Activated T-cell treated with anti-CD3 and anti-CD28 coated beads, Interleukin-2, amount 50 U/mL, for 24 hours (primary cell): ENCODE results near the gene NFIB.

ENCODE experiments used
- DNase-seq: peaks from one replicate; pipeline ENCODE4 v3.0.0-alpha.2; 2020
- H3K27ac Mint-ChIP-seq: 2 replicates; pipeline ENCODE4 v1.8.0; 2020; ENCODE audit warnings: mild to moderate bottlenecking, mixed read lengths
- H3K27me3 Mint-ChIP-seq: 2 replicates; pipeline ENCODE4 v1.8.0; 2020; ENCODE audit warnings: mixed read lengths
- H3K36me3 Mint-ChIP-seq: 2 replicates; pipeline ENCODE4 v1.8.0; 2020; ENCODE audit warnings: low read depth, mixed read lengths
- H3K4me1 Mint-ChIP-seq: 2 replicates; pipeline ENCODE4 v1.8.0; 2020; ENCODE audit warnings: low read depth, mixed read lengths
- H3K4me3 Mint-ChIP-seq: 2 replicates; pipeline ENCODE4 v1.8.0; 2020; ENCODE audit warnings: mild to moderate bottlenecking, moderate library complexity, mixed read lengths
- H3K9me3 Mint-ChIP-seq: 2 replicates; pipeline ENCODE4 v1.8.0; 2020; ENCODE audit warnings: mixed read lengths

The NFIB gene

GRCh38 chr9:14063756-14064155, 250.2 kb downstream of the NFIB start:
- H3K27ac Mint-ChIP-seq, result no peak overlapping the region

GRCh38 chr9:14062586-14063221, 251.2 kb downstream of the NFIB start:
- H3K27ac Mint-ChIP-seq, result no peak overlapping the region

More at GRCh38 chr9:14063756-14064155, 250.2 kb downstream of the NFIB start:
- H3K36me3 Mint-ChIP-seq, result no peaks in the 10 kb centered on the region
- DNase-seq, result no peak
- H3K27me3 Mint-ChIP-seq, result no peaks in the 10 kb centered on the region
- H3K4me1 Mint-ChIP-seq, result no peaks in the 10 kb centered on the region
- H3K9me3 Mint-ChIP-seq, result peaks cover 5% of the 10 kb centered on the region
- no peak overlapping the region for H3K4me3 Mint-ChIP-seq

GRCh38 chr9:14061936-14062585, 251.9 kb downstream of the NFIB start:
- DNase-seq, result no peak
- Mint-ChIP-seq H3K36me3 (no peaks in the 10 kb centered on the region), H3K4me1 (no peaks in the 10 kb centered on the region), H3K4me3 (no peak overlapping the region), H3K27ac (no peak overlapping the region), H3K27me3 (no peaks in the 10 kb centered on the region), H3K9me3 (no peaks in the 10 kb centered on the region)

More at GRCh38 chr9:14062586-14063221, 251.2 kb downstream of the NFIB start:
- Mint-ChIP-seq H3K4me1 (no peaks in the 10 kb centered on the region), H3K9me3 (peaks cover 5% of the 10 kb centered on the region), H3K4me3 (no peak overlapping the region), H3K27me3 (no peaks in the 10 kb centered on the region), H3K36me3 (no peaks in the 10 kb centered on the region)
- DNase-seq, result no peak

- Mint-ChIP-seq H3K36me3 (no peaks in the 10 kb centered on the region), H3K9me3 (no peaks in the 10 kb centered on the region), H3K4me3 (no peak overlapping the region), H3K4me1 (no peaks in the 10 kb centered on the region), H3K27me3 (no peaks in the 10 kb centered on the region), H3K27ac (no peak overlapping the region)
- DNase-seq, result no peak
These were observed 255.6 kb downstream of the NFIB start for GRCh38 chr9:14058325-14058688.

- H3K36me3 Mint-ChIP-seq, result no peaks in the 10 kb centered on the region
- no peak overlapping the region for H3K27ac Mint-ChIP-seq
- no peaks in the 10 kb centered on the region for H3K27me3 Mint-ChIP-seq
- no peak overlapping the region for H3K4me3 Mint-ChIP-seq
- DNase-seq, result no peak
- H3K9me3 Mint-ChIP-seq, result no peaks in the 10 kb centered on the region
- no peaks in the 10 kb centered on the region for H3K4me1 Mint-ChIP-seq
These were observed 256.3 kb downstream of the NFIB start for GRCh38 chr9:14057368-14058324.

- Mint-ChIP-seq H3K36me3 (no peaks in the 10 kb centered on the region), H3K27me3 (no peaks in the 10 kb centered on the region), H3K4me1 (no peaks in the 10 kb centered on the region), H3K27ac (no peak overlapping the region), H3K9me3 (peaks cover 2% of the 10 kb centered on the region), H3K4me3 (no peak overlapping the region)
- no peak for DNase-seq
These were observed 257.6 kb downstream of the NFIB start for GRCh38 chr9:14056316-14056861.

- Mint-ChIP-seq H3K4me3 (no peak overlapping the region), H3K9me3 (peaks cover 2% of the 10 kb centered on the region), H3K36me3 (no peaks in the 10 kb centered on the region), H3K27ac (no peak overlapping the region), H3K27me3 (no peaks in the 10 kb centered on the region), H3K4me1 (no peaks in the 10 kb centered on the region)
- DNase-seq, result no peak
These were observed 259.8 kb downstream of the NFIB start for GRCh38 chr9:14054096-14054495.

- no peak overlapping the region for H3K27ac Mint-ChIP-seq
- H3K27me3 Mint-ChIP-seq, result no peaks in the 10 kb centered on the region
- no peaks in the 10 kb centered on the region for H3K36me3 Mint-ChIP-seq
- no peak for DNase-seq
- no peaks in the 10 kb centered on the region for H3K4me1 Mint-ChIP-seq
- no peak overlapping the region for H3K4me3 Mint-ChIP-seq
- peaks cover 3% of the 10 kb centered on the region for H3K9me3 Mint-ChIP-seq
These were observed 261.6 kb downstream of the NFIB start for GRCh38 chr9:14052359-14052758.

- no peaks in the 10 kb centered on the region for H3K27me3 Mint-ChIP-seq
- no peaks in the 10 kb centered on the region for H3K36me3 Mint-ChIP-seq
- DNase-seq, result no peak
- H3K27ac Mint-ChIP-seq, result no peak overlapping the region
- H3K4me1 Mint-ChIP-seq, result no peaks in the 10 kb centered on the region
- peaks cover 3% of the 10 kb centered on the region for H3K9me3 Mint-ChIP-seq
- no peak overlapping the region for H3K4me3 Mint-ChIP-seq
These were observed 262.5 kb downstream of the NFIB start for GRCh38 chr9:14051419-14051818.

GRCh38 chr9:14043483-14043882, 270.5 kb downstream of the NFIB start:
- no peak overlapping the region for H3K27ac Mint-ChIP-seq
- no peaks in the 10 kb centered on the region for H3K36me3 Mint-ChIP-seq
- H3K27me3 Mint-ChIP-seq, result no peaks in the 10 kb centered on the region
- no peak for DNase-seq
- no peaks in the 10 kb centered on the region for H3K4me1 Mint-ChIP-seq
- no peak overlapping the region for H3K4me3 Mint-ChIP-seq
- H3K9me3 Mint-ChIP-seq, result peaks cover 2% of the 10 kb centered on the region

GRCh38 chr9:14037331-14037730, 276.6 kb downstream of the NFIB start:
- Mint-ChIP-seq H3K4me1 (no peaks in the 10 kb centered on the region), H3K36me3 (no peaks in the 10 kb centered on the region), H3K27me3 (no peaks in the 10 kb centered on the region), H3K27ac (no peak overlapping the region), H3K9me3 (peaks cover 2% of the 10 kb centered on the region), H3K4me3 (no peak overlapping the region)
- no peak for DNase-seq

- no peak for DNase-seq
- Mint-ChIP-seq H3K27ac (no peak overlapping the region), H3K27me3 (no peaks in the 10 kb centered on the region), H3K9me3 (peaks cover 2% of the 10 kb centered on the region), H3K36me3 (no peaks in the 10 kb centered on the region), H3K4me1 (no peaks in the 10 kb centered on the region), H3K4me3 (no peak overlapping the region)
These were observed 280.9 kb downstream of the NFIB start for GRCh38 chr9:14033067-14033466.
